C1 segment of cervical spinal cord (tissue), 14 donors: ENCODE results near the gene ACVR1.

Experiments used
- DNase-seq, 14 donors: peaks; one replicate each; lab custom pipeline; 2025; lab: John Stamatoyannopoulos, UW

The ACVR1 gene

DNA sequence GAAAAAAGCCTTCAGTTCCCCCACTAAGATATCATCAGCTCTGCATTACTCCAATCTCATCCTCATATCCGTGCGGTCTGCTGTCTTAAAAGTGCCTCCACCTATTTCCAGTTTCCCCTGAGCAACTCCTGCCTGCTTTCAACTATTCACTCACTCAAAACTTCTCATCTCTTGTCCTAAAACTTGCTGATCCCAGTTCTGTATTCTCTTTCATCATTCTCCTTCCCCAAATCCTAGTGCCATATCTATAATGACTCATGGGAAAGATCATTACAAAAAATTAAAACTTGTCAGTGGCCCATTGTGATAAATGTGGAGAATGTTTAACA, 20.0 kb downstream of the ACVR1 start:
- DNase-seq: no peak

DNA sequence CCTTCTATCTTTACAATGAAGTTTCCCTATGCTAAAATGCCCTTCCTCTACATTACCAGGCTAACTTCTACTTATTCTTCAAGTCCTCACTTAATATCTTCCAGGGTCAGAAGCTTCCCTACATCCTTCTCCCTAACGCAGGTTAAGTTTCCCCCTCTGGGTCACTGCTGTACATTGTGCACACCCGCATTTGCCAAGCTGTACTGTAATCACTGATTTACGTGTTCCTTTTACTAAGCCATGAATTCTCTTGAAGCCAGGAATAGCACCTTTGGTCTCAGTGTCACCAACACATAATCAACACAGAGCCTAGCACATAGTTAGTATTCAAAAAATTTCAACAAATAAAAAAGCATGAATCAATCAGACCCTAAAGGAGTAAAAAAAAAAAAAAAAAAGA, 22.3 kb downstream of the ACVR1 start:
- no peak for DNase-seq

DNA sequence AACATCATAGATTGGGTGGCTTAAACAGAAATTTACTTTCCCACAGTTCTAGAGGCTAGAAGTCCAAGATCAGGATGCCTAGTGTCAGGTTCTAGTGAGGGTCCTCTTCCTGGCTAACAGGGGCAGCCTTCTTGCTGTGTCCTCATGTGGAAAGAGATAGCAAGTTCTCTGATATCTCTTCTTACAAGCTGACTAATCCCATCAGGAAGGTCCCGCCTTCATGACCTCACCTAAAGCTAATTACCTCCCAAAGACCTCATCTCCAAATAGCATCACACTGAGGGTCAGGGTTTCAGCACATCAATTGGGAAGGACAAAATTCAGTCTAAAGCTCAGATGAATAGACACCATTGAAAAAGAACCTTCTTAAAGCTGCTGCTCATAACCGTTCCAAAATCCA, 22.9 kb downstream of the ACVR1 start:
- no peak for DNase-seq

DNA sequence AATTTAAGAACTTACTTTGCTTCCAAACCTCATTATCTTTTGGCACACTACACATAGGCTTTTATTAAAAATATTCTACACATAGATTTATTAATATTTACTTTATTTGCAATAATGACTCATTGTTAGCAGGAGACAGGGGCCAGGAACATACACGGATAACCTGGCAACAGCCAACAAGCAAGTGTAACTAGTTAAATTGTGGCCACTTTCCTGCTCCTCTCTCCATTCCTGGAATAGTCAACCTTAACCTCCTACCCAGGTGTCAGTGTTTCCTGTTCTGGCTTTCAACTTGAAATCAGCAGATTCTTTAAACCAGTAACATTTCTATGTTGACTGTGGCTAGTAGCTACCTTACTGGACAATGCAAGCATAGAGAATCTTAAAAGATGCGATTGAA, 26.5 kb downstream of the ACVR1 start:
- no peak for DNase-seq

DNA sequence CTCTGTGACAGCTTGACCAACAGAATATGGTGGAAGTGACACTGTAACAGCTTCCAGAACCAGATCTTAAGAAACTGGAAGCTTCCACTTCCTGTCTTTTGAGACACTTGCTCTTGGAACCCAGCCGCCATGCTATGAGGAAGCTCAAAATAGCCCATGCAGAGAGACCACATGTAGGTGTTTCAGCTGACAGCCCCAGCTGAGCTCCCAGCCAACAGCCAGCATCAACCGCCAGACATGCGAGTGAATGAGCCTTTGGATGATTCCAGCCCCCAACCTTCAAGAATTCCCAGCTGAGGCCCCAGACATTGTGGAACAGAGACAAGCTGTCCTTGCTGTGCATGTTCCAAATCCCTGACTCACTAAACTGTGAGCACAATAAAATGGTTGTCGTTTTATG, 27.9 kb downstream of the ACVR1 start:
- no peak for DNase-seq

DNA sequence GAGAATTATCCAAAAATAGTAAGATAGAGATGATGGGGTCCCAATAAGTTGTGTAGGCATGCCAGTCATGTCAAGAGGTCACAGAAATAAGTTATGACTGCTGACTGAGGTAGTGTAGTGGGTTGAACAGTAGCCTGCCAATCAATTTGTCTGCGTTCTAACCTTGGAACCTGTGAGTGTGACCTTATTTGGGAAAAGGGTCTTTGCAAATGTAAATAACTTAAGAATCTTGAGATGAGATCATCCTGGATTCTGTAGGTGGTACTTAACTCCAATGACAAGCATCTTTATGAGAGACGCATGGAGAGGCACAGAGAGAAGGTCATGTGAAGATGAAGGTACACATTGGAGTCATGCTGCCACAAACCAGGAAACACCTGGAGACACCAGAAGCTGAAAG, 31.0 kb downstream of the ACVR1 start:
- no peak for DNase-seq

DNA sequence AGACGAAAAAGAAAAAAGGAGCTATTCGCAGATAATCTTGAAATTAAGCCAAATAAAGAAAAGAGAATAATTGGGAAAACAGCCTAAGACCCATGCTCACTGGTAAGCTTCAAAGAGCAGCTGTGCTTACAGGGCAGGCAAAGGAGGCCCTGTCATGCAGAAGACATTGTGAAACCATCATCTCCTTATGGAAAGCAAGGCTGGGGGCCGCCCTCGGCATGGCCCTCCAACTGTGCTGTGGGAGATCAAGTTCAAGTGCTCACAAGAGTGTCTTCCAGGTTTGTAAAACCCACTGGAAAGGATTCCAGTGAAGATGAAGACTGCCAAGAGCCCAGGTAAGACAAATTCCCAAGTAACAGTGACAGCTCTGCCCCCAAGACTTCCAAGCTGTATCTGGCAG, 32.2 kb downstream of the ACVR1 start:
- no peak for DNase-seq

DNA sequence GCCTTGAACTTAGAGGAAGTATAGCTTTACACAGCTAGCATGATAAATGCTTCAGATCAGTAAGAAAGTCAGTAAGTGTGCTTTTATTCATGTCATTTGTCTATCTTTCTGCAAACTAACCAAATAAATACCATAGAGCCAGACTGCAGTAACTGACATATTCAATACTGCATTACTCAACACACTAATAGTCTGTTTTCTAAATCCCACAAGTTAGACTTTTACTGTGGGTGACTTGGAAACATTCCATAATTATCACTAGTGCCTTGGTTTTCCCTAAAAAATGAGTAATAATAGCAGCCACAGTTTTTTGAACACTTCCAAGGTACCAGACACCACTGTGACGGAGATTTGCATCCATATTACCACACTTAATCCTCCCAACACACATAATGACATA, 33.0 kb downstream of the ACVR1 start:
- no peak for DNase-seq

DNA sequence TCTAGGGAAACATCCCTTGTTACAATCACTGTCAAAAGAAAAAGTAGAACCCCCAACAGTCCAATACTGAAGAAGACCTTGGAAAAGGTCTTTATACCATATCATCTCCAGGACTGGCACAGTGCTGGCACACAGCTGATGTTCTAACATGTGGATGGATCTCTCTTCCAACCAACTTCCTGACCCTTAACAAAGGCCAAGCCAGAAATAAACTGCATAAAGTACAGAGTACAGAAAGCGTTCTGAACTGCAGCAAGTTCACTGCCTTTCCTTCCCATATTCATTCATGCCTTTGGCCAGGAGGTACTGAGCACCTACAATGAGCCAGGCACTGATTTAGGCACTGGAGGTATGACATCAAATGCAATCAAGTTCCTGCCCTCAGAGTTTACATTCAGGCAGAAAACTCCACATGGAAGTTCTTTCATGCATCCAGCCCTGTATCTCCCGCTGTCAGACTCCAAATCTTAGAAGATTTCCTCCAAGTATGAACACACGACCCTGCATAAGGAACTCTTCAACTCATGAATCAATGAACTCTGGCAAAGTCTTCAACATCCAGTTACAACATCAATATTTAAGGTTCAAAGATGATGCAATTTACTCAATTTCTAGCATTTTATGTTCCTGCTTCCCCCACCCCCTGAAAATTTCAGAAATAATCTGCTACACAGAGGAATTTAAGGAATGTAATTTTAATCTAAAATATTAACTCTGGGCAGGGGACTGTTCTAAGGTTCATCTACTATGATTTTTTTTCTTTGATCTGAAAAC, 33.8 kb downstream of the ACVR1 start:
- no peak for DNase-seq

DNA sequence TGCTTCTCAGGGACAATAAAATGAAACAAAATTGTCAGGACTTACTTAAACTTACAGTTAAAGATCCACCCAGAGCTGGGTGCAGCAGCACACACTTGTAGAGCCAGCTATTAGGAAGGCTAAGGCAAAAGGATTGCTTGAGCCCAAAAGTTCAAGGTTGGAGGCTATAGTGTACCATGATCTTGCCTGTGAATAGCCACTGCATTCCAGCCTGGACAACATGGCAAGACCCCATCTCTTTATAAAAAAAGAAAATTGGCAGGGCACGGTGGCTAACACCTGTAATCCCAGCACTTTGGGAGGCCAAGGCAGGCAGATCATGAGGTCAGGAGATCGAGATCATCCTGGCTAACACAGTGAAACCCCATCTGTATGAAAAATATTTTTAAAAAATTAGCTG, 34.6 kb downstream of the ACVR1 start:
- no peak for DNase-seq

DNA sequence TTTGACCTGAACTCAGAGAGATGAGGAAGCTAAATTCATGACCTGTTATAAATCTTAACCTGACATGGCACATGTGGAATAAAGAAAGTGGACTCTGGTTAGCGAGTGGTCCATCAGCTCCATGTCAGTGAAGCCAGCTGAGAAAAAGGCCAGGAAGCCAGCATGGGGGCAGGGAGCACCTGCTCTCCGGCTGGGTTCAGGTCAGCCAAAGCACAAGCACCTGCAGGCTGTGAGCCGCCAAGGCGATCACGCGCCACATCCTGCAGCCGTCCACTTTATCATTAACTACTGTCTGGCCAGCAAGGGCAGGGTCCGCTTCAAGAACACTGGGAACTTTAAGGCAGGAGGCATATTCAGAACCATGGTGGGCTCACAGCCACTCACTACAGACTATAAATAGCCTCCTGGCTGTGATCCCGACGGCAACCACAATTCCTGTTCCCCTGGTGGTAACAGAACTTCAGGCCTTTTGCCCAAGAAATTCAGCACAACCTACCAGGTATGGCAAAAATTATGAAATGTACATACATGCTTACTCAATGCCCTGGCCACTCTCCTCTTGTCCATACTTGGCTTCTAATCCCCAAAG, 35.5 kb downstream of the ACVR1 start:
- DNase-seq: peak in 4 of 14 donors; percentile 1 to 77 (median 6)

DNA sequence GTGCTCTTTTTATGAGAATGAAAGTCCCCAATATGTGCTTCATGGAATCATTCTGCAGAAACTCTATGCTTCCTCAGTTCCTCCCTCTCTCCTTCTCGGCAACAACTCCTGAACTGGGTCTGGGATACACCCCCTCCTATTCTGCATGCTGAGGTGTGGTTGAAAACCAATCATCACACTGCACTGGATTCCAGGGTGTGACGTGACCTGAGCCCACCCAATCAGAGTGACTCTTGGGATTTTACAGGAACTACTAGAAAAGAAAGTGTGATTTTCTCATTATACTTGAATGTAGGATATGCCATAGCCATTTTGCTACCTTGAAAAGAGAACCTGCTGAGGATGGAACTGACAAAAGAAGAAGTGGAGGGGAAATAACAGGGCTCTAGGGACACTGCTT, 36.3 kb downstream of the ACVR1 start:
- DNase-seq: no peak

DNA sequence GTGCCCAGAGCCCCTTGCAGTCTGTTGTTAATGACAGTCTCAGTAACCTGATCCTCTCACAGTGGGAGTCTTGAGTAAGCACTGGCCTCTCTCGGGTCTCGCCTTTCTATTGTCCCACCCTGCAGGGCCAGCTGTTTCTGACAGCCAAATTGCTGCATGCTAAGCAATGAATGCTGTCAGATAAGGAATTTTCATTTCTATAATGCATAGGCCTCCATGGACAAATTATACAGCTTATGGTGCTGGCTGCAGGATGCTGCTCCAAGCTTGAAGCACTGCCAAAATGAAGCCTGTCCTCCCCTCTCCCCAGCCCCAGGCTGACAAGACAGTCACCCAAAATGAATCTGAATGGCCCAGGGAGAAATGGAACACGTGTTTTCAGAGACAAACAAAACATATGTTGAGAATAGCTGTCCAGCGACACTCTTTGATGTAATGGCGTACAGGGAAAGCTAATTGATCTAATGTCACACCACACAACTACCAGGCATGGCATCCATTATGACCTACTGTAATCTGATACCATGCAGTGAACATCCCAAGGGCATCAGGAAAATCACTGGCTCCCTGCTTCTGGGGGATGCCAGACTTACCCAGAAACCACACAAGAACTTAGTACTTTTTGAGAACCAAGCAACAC, 36.8 kb downstream of the ACVR1 start:
- DNase-seq: peak in 2 of 14 donors; percentile 8 to 46

DNA sequence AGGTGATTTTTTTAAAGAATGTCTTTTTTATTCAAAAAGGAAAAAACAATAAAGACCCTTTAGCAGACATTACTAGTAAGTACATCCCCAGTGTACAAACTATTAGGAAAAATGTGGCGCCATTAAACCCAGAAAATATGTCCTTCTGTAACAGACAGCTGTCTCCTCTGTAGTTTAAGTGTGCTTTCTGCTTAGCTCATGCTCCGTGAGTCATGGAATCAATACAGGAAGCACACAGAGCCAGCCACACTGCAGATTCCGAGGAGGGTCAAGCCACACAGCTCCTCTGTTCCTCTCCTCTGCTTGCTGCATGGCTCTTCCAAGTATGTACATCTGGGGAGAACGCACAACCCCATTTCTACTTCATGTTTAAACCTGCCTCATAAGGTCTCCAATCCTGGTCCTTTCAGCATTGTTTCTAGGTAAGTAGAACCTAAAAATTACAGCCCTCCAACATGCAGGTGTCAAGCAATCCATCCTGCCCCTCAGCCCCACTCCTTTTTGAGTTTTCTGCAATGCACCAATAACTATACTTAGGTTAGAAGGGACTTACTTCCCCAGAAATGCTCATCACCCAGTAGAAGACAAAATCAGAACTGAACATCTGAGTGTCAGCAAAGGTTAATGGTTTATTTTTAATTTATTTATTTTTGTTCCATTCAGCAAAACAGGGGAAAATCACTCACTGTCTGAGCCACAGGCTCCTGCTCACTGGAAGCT, 37.5 kb downstream of the ACVR1 start:
- peak in 5 of 14 donors; percentile 1 to 46 (median 9) for DNase-seq

DNA sequence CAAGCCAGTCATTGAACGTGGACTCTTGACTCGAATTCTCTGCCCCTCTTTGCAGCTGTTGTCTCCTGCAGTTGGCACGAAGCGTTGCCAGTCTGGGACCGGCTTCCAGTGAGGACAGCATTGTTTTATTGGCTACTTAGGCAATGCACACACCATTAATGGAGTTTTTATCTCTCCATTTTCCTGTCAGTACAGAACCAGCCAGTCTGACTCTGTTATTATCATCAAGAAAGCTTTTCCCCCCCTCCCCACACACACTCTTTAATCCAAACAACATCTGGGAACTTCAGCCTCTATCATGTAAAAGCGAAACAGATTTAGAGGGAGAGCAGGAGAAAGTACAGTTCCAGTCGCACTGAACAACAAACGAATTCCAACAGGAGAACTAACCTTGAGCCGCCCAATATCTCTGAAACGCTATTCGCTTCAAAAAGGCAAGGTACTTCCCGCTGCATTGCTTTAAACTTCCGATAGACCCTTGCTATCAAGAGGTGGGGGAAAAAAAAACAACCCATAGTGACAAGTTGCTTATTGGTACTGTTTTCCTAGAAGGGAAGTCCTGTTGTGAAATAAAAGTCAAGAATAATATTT, 38.2 kb downstream of the ACVR1 start:
- peak in 9 of 14 donors; percentile 1 to 35 (median 23) for DNase-seq

DNA sequence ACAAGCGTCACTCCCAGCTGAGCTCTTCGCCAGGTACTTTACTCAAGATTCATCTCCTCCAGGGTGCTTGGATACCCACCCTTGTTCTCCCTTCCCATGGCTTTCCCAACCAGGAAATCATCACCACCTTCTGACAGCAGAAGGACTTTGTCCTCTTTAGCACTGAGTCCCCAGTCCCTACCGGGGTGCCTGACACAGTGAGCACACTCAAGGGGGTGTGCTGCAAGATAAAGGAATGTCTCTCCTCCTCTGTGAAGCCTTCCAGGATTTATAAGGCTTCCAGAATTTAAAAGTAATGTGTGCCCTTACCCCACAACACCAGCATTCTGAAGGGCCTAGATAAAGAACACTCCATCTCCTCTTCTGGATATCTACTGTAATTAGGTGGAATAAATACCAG, 39.6 kb downstream of the ACVR1 start:
- no peak for DNase-seq

DNA sequence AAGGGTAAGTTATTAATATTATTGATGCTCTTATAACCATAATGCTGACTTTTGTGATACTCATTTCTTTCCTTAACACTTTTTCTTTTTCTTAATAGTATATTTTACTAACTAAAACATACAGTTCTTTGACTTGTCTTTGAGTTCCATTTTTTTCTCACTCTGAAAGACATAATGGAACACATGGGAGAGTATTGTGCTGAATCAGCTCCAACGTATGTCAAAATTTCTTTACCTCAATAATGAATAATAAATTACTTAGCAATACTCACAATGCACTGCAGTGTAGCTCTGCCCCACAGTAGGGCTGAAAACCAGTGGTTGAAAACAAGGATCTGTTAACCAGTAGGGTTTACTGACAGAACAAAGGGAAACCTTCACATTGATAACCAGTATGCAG, 40.7 kb downstream of the ACVR1 start:
- DNase-seq: no peak

DNA sequence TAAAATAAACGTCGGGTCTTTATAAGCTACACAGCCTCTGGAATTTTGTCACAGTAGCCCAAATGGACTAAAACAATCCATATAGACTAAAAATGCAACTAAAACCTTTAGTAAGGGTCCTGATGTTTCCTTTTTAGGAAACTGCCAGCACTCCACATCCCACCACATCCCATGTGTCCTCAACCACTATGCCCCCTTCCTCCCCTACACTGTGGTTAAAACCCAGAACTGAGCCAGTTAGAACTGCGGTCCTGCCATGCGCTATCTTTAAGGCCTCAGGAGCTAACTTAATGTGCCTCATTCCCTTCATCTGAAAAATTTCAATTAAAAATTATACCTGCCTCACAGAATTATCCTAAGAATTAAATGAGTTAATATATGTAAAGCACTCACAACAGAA, 41.1 kb downstream of the ACVR1 start:
- DNase-seq: no peak

DNA sequence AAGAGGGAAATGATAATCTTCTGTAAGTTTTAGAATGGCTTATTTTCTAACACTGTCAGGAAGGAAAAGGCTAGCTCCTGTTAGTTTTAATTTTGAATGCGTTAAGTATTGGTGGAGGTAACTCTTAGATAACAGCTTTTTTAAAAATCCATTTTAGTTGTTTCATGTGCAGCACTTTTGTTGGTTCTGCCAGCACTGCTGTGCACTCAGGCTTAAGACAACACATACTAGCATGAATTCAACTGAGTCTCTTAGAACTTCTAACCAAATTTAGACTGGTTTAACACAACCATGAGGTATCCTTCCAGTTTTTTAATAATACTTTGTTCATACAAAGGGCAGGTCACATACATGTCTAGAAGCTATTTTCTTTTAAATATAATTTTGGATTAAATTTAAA, 42.4 kb downstream of the ACVR1 start:
- no peak for DNase-seq

DNA sequence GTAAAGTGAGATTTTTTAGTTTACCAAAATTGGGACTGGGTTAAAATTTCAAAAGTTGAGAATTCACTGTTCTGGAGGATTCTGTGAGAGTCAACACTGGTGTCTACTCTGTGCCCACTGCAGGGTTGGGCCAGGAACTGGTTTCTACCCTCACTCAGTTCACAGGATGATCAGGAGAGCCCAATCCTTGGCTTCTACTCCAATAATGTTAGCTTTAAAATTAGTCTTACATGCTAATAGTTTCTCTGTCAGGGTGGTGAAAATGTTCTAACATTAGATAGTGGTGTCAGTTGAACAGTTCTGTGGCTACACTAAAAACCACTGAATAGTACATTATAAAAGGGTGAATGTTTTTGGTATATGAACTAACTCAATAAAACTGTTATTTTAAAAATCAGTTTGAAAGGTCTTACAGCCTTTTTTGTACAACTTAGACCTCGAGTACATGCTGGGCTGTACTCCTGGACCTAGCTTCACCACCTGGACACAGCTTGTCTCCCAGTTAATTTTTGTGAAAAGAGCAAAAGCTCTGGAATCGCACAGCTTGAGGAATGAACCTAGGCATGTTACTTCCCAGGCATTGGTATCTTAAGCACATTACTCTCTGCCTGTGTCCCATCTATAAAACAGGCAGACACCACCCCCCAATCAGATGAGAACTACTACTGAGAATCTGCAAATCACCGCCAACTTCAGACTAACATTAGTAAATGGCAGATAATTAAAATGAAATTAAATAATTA, 44.4 kb downstream of the ACVR1 start:
- DNase-seq: peak in 1 of 14 donors; percentile 25
